ENCODE measurements around the gene PRR30.

DNA sequence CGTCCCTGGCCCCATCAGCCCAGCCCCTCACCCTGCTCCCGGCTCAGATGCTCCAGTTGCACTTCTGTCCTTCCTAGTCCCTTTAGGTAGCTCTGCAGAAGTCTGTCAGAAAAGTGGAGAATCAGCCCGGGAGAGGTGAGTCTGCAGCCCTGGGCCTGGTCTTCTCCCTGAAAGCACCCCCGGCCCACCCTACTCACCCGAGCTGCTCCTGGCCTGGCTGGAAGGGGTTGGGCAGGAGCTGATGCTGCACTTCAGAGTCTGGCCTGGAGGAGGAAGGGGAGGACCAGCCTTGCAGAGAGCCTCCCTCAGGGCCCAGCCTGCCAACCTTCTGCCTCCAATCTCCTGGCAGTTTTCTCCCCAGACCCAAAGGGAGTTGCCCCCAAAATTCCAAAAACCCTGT is 36.9 kb downstream of the PRR30 start:
- TF ChIP-seq SMC3 (IDR thresholded peaks at IDR 0.05; ENCODE audit: borderline replicate concordance, low read length) (no peak), RBBP5 (conservative IDR thresholded peaks at IDR 0.05) (no peak), RAD21 (IDR thresholded peaks at IDR 0.05; ENCODE audit: insufficient read depth, low read depth, low read length) (no peak)
- TF ChIP-seq, protein P1, sequence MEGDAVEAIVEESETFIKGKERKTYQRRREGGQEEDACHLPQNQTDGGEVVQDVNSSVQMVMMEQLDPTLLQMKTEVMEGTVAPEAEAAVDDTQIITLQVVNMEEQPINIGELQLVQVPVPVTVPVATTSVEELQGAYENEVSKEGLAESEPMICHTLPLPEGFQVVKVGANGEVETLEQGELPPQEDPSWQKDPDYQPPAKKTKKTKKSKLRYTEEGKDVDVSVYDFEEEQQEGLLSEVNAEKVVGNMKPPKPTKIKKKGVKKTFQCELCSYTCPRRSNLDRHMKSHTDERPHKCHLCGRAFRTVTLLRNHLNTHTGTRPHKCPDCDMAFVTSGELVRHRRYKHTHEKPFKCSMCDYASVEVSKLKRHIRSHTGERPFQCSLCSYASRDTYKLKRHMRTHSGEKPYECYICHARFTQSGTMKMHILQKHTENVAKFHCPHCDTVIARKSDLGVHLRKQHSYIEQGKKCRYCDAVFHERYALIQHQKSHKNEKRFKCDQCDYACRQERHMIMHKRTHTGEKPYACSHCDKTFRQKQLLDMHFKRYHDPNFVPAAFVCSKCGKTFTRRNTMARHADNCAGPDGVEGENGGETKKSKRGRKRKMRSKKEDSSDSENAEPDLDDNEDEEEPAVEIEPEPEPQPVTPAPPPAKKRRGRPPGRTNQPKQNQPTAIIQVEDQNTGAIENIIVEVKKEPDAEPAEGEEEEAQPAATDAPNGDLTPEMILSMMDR (IDR thresholded peaks at IDR 0.05 in 2 of 3, conservative IDR thresholded peaks at IDR 0.05 in 1 of 3; ENCODE audit: control insufficient read depth in 2 of 3, extremely low read depth in 1 of 3, insufficient read depth in 1 of 3, low read depth in 3 of 3, low read length in 3 of 3): no peak

All from GM12878 (cell line).